Limb (tissue), 2 donors: ENCODE data around the gene TBX10.
"Not testable (repeated sequence)": the region's sequence is repeated elsewhere in the genome, so short reads cannot be mapped to it uniquely, and the experiment has no call there.

ENCODE experiments used
- DNase-seq, 2 donors: peaks; one replicate each; pipeline ENCODE4 v3.0.0-alpha.2; 2016; ENCODE audit errors: extremely low spot score in 2 of 2

TBX10 gene

GRCh38 chr11:67604119-67604518 is 35.4 kb downstream of the TBX10 start:
- not testable (repeated sequence) for DNase-seq

GRCh38 chr11:67601098-67601497 is 38.5 kb downstream of the TBX10 start:
- DNase-seq = no peak

GRCh38 chr11:67600324-67601029 is 39.1 kb downstream of the TBX10 start:
- DNase-seq = no peak

- no peak for DNase-seq
Measured at GRCh38 chr11:67599149-67599548, 40.4 kb downstream of the TBX10 start.

- DNase-seq = not testable (repeated sequence)
Measured at GRCh38 chr11:67597963-67598362, 41.6 kb downstream of the TBX10 start.

- not testable (repeated sequence) for DNase-seq
Measured at GRCh38 chr11:67597458-67597857, 42.1 kb downstream of the TBX10 start.

GRCh38 chr11:67596753-67597300 is 42.7 kb downstream of the TBX10 start:
- DNase-seq = no peak

GRCh38 chr11:67594480-67594879 is 45.1 kb downstream of the TBX10 start:
- DNase-seq = no peak

GRCh38 chr11:67593565-67593905 is 46.0 kb downstream of the TBX10 start:
- DNase-seq = no peak

GRCh38 chr11:67592880-67593564 is 46.5 kb downstream of the TBX10 start:
- DNase-seq = no peak

- DNase-seq = not testable (repeated sequence)
Measured at GRCh38 chr11:67588899-67589415, 50.6 kb downstream of the TBX10 start.

GRCh38 chr11:67588136-67588503 is 51.4 kb downstream of the TBX10 start:
- no peak for DNase-seq

- DNase-seq = no peak
Measured at GRCh38 chr11:67586568-67587250, 52.9 kb downstream of the TBX10 start.

GRCh38 chr11:67585911-67586310 is 53.7 kb downstream of the TBX10 start:
- DNase-seq = no peak

GRCh38 chr11:67584881-67585873 is 54.4 kb downstream of the TBX10 start:
- no peak for DNase-seq

- DNase-seq = peak; percentile 64 to 80
Measured at GRCh38 chr11:67584205-67584880, 55.2 kb downstream of the TBX10 start.

GRCh38 chr11:67583247-67584204 is 56.0 kb downstream of the TBX10 start, which contains the start of gene GSTP1:
Gene GSTP1 (plus strand): TSS chr11:67583812. CDS start chr11:67583844, 32 bp downstream.
- peak; percentile 93 for DNase-seq

GRCh38 chr11:67582011-67582410 is 57.6 kb downstream of the TBX10 start:
- DNase-seq = no peak

- DNase-seq = no peak
Measured at GRCh38 chr11:67581469-67581868, 58.1 kb downstream of the TBX10 start.
